HFFc6 (cell line): ENCODE results near the gene AFAP1L1. TPM values are rescaled to one million over a fixed set of nuclear protein-coding genes. Genes with fewer than 3 reads are reported as not detected.

ENCODE experiments used
- DNase-seq: peaks from one replicate; pipeline ENCODE4 v3.0.0-alpha.2; 2018
- H3K27ac Mint-ChIP-seq: 2 replicates; pipeline ENCODE4 v1.8.0; 2020; ENCODE audit warnings: mild to moderate bottlenecking, mixed read lengths
- H3K27me3 Mint-ChIP-seq: 2 replicates; pipeline ENCODE4 v1.8.0; 2021; ENCODE audit warnings: mild to moderate bottlenecking, moderate library complexity, mixed read lengths; ENCODE audit not compliant: insufficient read depth
- H3K36me3 Mint-ChIP-seq: 2 replicates; pipeline ENCODE4 v1.8.0; 2021; ENCODE audit warnings: low read depth, mixed read lengths
- H3K4me1 Mint-ChIP-seq: 2 replicates; pipeline ENCODE4 v1.8.0; 2020; ENCODE audit warnings: low read depth, mixed read lengths
- H3K4me3 Mint-ChIP-seq: 2 replicates; pipeline ENCODE4 v1.8.0; 2020; ENCODE audit warnings: mild to moderate bottlenecking, moderate library complexity, mixed read lengths
- H3K9me3 Mint-ChIP-seq: 2 replicates; pipeline ENCODE4 v1.8.0; 2020; ENCODE audit warnings: mild to moderate bottlenecking, mixed read lengths
- CTCF ChIP-seq: fragments of 200-600 bp; sonication (generic); IDR thresholded peaks from 2 replicates; pipeline ENCODE4 v1.5.0; 2021; ENCODE audit warnings: antibody characterized with exemption, mild to moderate bottlenecking
- total RNA-seq, 6 experiments: library from RNA; stranded (reverse); fragmentation: NEBNext Ultra II Directional; extraction: Animal tissue kit (Norgen Biotek cat#: 25700); gene quantifications; 2 replicates in 1 of 6; 3 replicates in 5 of 6; pipeline ENCODE4 v1.2.3, GENCODE V29; 2021

The AFAP1L1 gene
- total RNA-seq, 6 experiments from 2014 or later, result 3.2 to 7.5 (median 5.4) TPM

- H3K27me3 Mint-ChIP-seq, result peaks cover 2% of the 10 kb centered on the region; the same call in 1 of the 2 replicates
- H3K36me3 Mint-ChIP-seq, result peaks cover 19% of the 10 kb centered on the region
- peak; percentile 95 for DNase-seq
- no peak for TF ChIP-seq CTCF
- H3K4me1 Mint-ChIP-seq, result peaks cover 23% of the 10 kb centered on the region
- no peaks in the 10 kb centered on the region for H3K9me3 Mint-ChIP-seq
- peak within 1 kb of the TSS; percentile 74 for H3K27ac Mint-ChIP-seq
- peak within 1 kb of the TSS; percentile 96 for H3K4me3 Mint-ChIP-seq
These were observed 86.0 kb downstream of the AFAP1L1 start, which contains the start of gene PCYOX1L for GRCh38 chr5:149357370-149358293. TSS of gene PCYOX1L (plus strand) at chr5:149358046. CDS start at chr5:149358069, 23 bp downstream.

- peaks cover 2% of the 10 kb centered on the region; the same call in 1 of the 2 replicates for H3K27me3 Mint-ChIP-seq
- H3K4me1 Mint-ChIP-seq, result peaks cover 23% of the 10 kb centered on the region
- H3K36me3 Mint-ChIP-seq, result peaks cover 16% of the 10 kb centered on the region
- H3K27ac Mint-ChIP-seq, result peak overlapping the region; percentile 74
- no peak for DNase-seq
- peak overlapping the region; percentile 96 for H3K4me3 Mint-ChIP-seq
- no peaks in the 10 kb centered on the region for H3K9me3 Mint-ChIP-seq
- no peak for TF ChIP-seq CTCF
These were observed 86.6 kb downstream of the AFAP1L1 start for GRCh38 chr5:149358294-149358651.

- no peaks in the 10 kb centered on the region for H3K9me3 Mint-ChIP-seq
- peak overlapping the region; percentile 63; the same call in 1 of the 2 replicates for H3K27ac Mint-ChIP-seq
- H3K36me3 Mint-ChIP-seq, result peaks cover 12% of the 10 kb centered on the region
- H3K27me3 Mint-ChIP-seq, result peaks cover 2% of the 10 kb centered on the region; the same call in 1 of the 2 replicates
- TF ChIP-seq CTCF, result no peak
- peaks cover 23% of the 10 kb centered on the region for H3K4me1 Mint-ChIP-seq
- DNase-seq, result no peak
- peak overlapping the region; percentile 96 for H3K4me3 Mint-ChIP-seq
These were observed 87.3 kb downstream of the AFAP1L1 start for GRCh38 chr5:149358868-149359495.

GRCh38 chr5:149360272-149360671, 88.6 kb downstream of the AFAP1L1 start:
- Mint-ChIP-seq H3K4me3 (no peak overlapping the region), H3K27ac (no peak overlapping the region)

GRCh38 chr5:149362541-149362940, 90.9 kb downstream of the AFAP1L1 start:
- TF ChIP-seq CTCF, result no peak
- H3K27me3 Mint-ChIP-seq, result peaks cover 3% of the 10 kb centered on the region; the same call in 1 of the 2 replicates
- H3K9me3 Mint-ChIP-seq, result no peaks in the 10 kb centered on the region
- H3K36me3 Mint-ChIP-seq, result no peaks in the 10 kb centered on the region
- H3K4me3 Mint-ChIP-seq, result no peak overlapping the region
- DNase-seq, result no peak
- peaks cover 20% of the 10 kb centered on the region for H3K4me1 Mint-ChIP-seq
- H3K27ac Mint-ChIP-seq, result no peak overlapping the region; the same call in 1 of the 2 replicates

More at GRCh38 chr5:149360272-149360671, 88.6 kb downstream of the AFAP1L1 start:
- Mint-ChIP-seq H3K36me3 (peaks cover 4% of the 10 kb centered on the region), H3K9me3 (no peaks in the 10 kb centered on the region), H3K4me1 (peaks cover 23% of the 10 kb centered on the region), H3K27me3 (peaks cover 2% of the 10 kb centered on the region; the same call in 1 of the 2 replicates)
- TF ChIP-seq CTCF, result no peak
- no peak for DNase-seq
